Measurements from ENCODE around the gene CLRN3. TPM values are rescaled to one million over a fixed set of nuclear protein-coding genes. Genes with fewer than 3 reads are reported as not detected.

Gene CLRN3
- total and polyA plus RNA-seq, 9 of the 15 experiments (the other 6 are each of a cell fraction or from before 2014, with no cell fraction given), result not detected

GRCh38 chr10:127907411-127908105 is 14.8 kb upstream of the CLRN3 start:
- TF ChIP-seq, protein P1, sequence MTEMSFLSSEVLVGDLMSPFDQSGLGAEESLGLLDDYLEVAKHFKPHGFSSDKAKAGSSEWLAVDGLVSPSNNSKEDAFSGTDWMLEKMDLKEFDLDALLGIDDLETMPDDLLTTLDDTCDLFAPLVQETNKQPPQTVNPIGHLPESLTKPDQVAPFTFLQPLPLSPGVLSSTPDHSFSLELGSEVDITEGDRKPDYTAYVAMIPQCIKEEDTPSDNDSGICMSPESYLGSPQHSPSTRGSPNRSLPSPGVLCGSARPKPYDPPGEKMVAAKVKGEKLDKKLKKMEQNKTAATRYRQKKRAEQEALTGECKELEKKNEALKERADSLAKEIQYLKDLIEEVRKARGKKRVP (CRISPR knock-in tag; IDR thresholded peaks at IDR 0.05), result no peak
- in situ Hi-C loops (cut with MboI), result no loop called here
- DNase-seq (ENCODE audit: extremely low read depth in 1 of 4, low spot score in 3 of 4) (no peak), FAIRE-seq (no peak), ATAC-seq (no peak)
- no peaks in the 10 kb centered on the region; a peak in 1 of 5 replicates for H3K27me3 ChIP-seq (ENCODE audit: control insufficient read depth in 2 of 2, insufficient read depth in 2 of 2, low read length in 2 of 2)
- no peak overlapping the region for H3K9ac ChIP-seq (ENCODE audit: insufficient read depth in 1 of 2, low read depth in 2 of 2, low read length in 2 of 2)
- peaks cover 0 to 5% of the 10 kb centered on the region in 2 experiments; a peak in 1 of 5 replicates for H3K4me1 ChIP-seq (replicated peaks in 1 of 2; ENCODE audit: control insufficient read depth in 2 of 2, insufficient read depth in 2 of 2, low read length in 2 of 2)
- no peaks in the 10 kb centered on the region for H3K9me3 ChIP-seq (replicated peaks; ENCODE audit: control insufficient read depth, insufficient read depth, low read depth, low read length)
- no peak overlapping the region for H3K27ac ChIP-seq (ENCODE audit: extremely low read depth, low read depth, low read length)
- no peak overlapping the region for H3K4me2 ChIP-seq (ENCODE audit: insufficient read depth, low read length)
- H3K36me3 ChIP-seq (ENCODE audit: control insufficient read depth, insufficient read depth, low read length), result no peaks in the 10 kb centered on the region
- WGBS (ENCODE audit: insufficient coverage, low coverage, missing lambda C conversion rate), result 24% methylated on average over 20 of the region's 65 CpGs
- no peak overlapping the region for H2AFZ ChIP-seq (ENCODE audit: low read depth, low read length)
- no peaks in the 10 kb centered on the region for H3K9me1 ChIP-seq (ENCODE audit: control insufficient read depth, insufficient read depth, low read length)
- H3K4me3 ChIP-seq, result no peak overlapping the region
- no peaks in the 10 kb centered on the region for H3K79me2 ChIP-seq (ENCODE audit: control insufficient read depth, insufficient read depth, low read length)
- no peaks in the 10 kb centered on the region for H4K20me1 ChIP-seq (replicated peaks; ENCODE audit: control insufficient read depth, insufficient read depth, low read length)
- CTCF ChIA-PET (ENCODE audit: low intra/inter-chr PET ratio), result interaction anchor here (1.0 to 1.6 kb wide), 2 partner anchors 103 to 161 kb away, joined by 3 to 11 read pairs; no protein-coding TSS in a partner anchor
- BruUV-seq (replicated peaks), result no TSS peak
- POLR2A ChIA-PET, result no interaction called here
- intact Hi-C loops (cut with micrococcal nuclease), result loop anchor here (1.0 kb wide), 1 partner anchor 103 kb away; no protein-coding TSS in a partner anchor
